ENCODE results near the gene MAEL. TPM values are rescaled to one million over a fixed set of nuclear protein-coding genes. Genes with fewer than 3 reads are reported as not detected.

Gene MAEL
- total and polyA plus RNA-seq, 4 donors: 0.03 to 0.06 TPM; not detected in 2

GRCh38 chr1:166977951-166978350 lies 11.1 kb upstream of the MAEL start:
- ATAC-seq (ENCODE audit: insufficient read depth, low FRiP score) (no peak), DNase-seq (no peak)
- Histone ChIP-seq H3K27ac (ENCODE audit: low read depth in 1 of 2, low read length in 1 of 2) (no peak overlapping the region), H3K4me1 (ENCODE audit: control insufficient read depth in 5 of 5, insufficient read depth in 5 of 5, low read length in 5 of 5) (peaks cover 0 to 6% (median 4%) of the 10 kb centered on the region in 5 donors), H3K36me3 (ENCODE audit: control insufficient read depth in 4 of 4, insufficient read depth in 4 of 4, low read length in 4 of 4) (no peaks in the 10 kb centered on the region), H3K27me3 (ENCODE audit: control insufficient read depth in 3 of 3, insufficient read depth in 3 of 3, low read length in 2 of 3) (peaks cover 0 to 29% (median 27%) of the 10 kb centered on the region in 3 donors), H3K9me3 (ENCODE audit: control insufficient read depth in 4 of 4, insufficient read depth in 3 of 4, low read length in 3 of 4) (peaks cover 0 to under 1% (median 0%) of the 10 kb centered on the region in 4 donors), H3K4me3 (no peak overlapping the region), H3K9ac (ENCODE audit: insufficient read depth in 1 of 2, low read length in 2 of 2) (no peak overlapping the region)
- WGBS, 2 donors: 93 to 94% methylated on average over 2 of the region's 2 CpGs
- TF ChIP-seq CTCF (IDR thresholded peaks at IDR 0.05; ENCODE audit: control extremely low read depth, extremely low read depth): no peak

- Histone ChIP-seq H3K27me3 (ENCODE audit: control insufficient read depth in 3 of 3, insufficient read depth in 3 of 3, low read length in 2 of 3) (peaks cover 0 to 21% (median 19%) of the 10 kb centered on the region in 3 donors), H3K36me3 (ENCODE audit: control insufficient read depth in 4 of 4, insufficient read depth in 4 of 4, low read length in 4 of 4) (no peaks in the 10 kb centered on the region), H3K4me1 (ENCODE audit: control insufficient read depth in 5 of 5, insufficient read depth in 5 of 5, low read length in 5 of 5) (peaks cover 0 to 6% (median 4%) of the 10 kb centered on the region in 5 donors), H3K4me3 (no peak overlapping the region), H3K27ac (ENCODE audit: low read depth in 1 of 2, low read length in 1 of 2) (no peak overlapping the region), H3K9me3 (ENCODE audit: control insufficient read depth in 4 of 4, insufficient read depth in 3 of 4, low read length in 3 of 4) (no peaks in the 10 kb centered on the region), H3K9ac (ENCODE audit: insufficient read depth in 1 of 2, low read length in 2 of 2) (no peak overlapping the region)
- ATAC-seq (ENCODE audit: insufficient read depth, low FRiP score) (no peak), DNase-seq (no peak)
- WGBS, 2 donors: 31 to 48% methylated on average over 1 of the region's 1 CpG
- no peak for TF ChIP-seq CTCF (IDR thresholded peaks at IDR 0.05; ENCODE audit: control extremely low read depth, extremely low read depth)
Observed at GRCh38 chr1:166978821-166979220, 10.3 kb upstream of the MAEL start.

GRCh38 chr1:166980383-166980782 lies 8.7 kb upstream of the MAEL start:
- no peak for TF ChIP-seq CTCF (IDR thresholded peaks at IDR 0.05; ENCODE audit: control extremely low read depth, extremely low read depth)
- no peaks in the 10 kb centered on the region for H3K9me3 ChIP-seq (ENCODE audit: control insufficient read depth in 4 of 4, insufficient read depth in 3 of 4, low read length in 3 of 4)
- peaks cover 0 to 8% (median 6%) of the 10 kb centered on the region in 3 donors for H3K27me3 ChIP-seq (ENCODE audit: control insufficient read depth in 3 of 3, insufficient read depth in 3 of 3, low read length in 2 of 3)
- no peak for ATAC-seq (ENCODE audit: insufficient read depth, low FRiP score)
- DNase-seq: no peak
- WGBS, 2 donors: 83 to 95% methylated on average over 1 of the region's 1 CpG
- H3K36me3 ChIP-seq (ENCODE audit: control insufficient read depth in 4 of 4, insufficient read depth in 4 of 4, low read length in 4 of 4): no peaks in the 10 kb centered on the region
- no peak overlapping the region for H3K27ac ChIP-seq (ENCODE audit: low read depth in 1 of 2, low read length in 1 of 2)
- no peak overlapping the region for H3K4me3 ChIP-seq
- peaks cover 0 to 6% (median 0%) of the 10 kb centered on the region in 5 donors for H3K4me1 ChIP-seq (ENCODE audit: control insufficient read depth in 5 of 5, insufficient read depth in 5 of 5, low read length in 5 of 5)
- H3K9ac ChIP-seq (ENCODE audit: insufficient read depth in 1 of 2, low read length in 2 of 2): no peak overlapping the region

GRCh38 chr1:166980818-166981217 lies 8.3 kb upstream of the MAEL start:
- Histone ChIP-seq H3K9ac (ENCODE audit: insufficient read depth in 1 of 2, low read length in 2 of 2) (no peak overlapping the region), H3K9me3 (ENCODE audit: control insufficient read depth in 4 of 4, insufficient read depth in 3 of 4, low read length in 3 of 4) (no peaks in the 10 kb centered on the region), H3K4me3 (no peak overlapping the region), H3K27me3 (ENCODE audit: control insufficient read depth in 3 of 3, insufficient read depth in 3 of 3, low read length in 2 of 3) (peaks cover 0 to 8% (median 6%) of the 10 kb centered on the region in 3 donors), H3K27ac (ENCODE audit: low read depth in 1 of 2, low read length in 1 of 2) (no peak overlapping the region), H3K4me1 (ENCODE audit: control insufficient read depth in 5 of 5, insufficient read depth in 5 of 5, low read length in 5 of 5) (peaks cover 0 to 5% (median 0%) of the 10 kb centered on the region in 5 donors), H3K36me3 (ENCODE audit: control insufficient read depth in 4 of 4, insufficient read depth in 4 of 4, low read length in 4 of 4) (no peaks in the 10 kb centered on the region)
- no peak for DNase-seq
- no peak for ATAC-seq (ENCODE audit: insufficient read depth, low FRiP score)
- no peak for TF ChIP-seq CTCF (IDR thresholded peaks at IDR 0.05; ENCODE audit: control extremely low read depth, extremely low read depth)
- 85 to 90% methylated on average over 3 of the region's 3 CpGs for WGBS, 2 donors
